Neural progenitor cell (in vitro differentiated cells): ENCODE data around the gene FANCM.

Experiments
- EZH2 ChIP-seq: fragments of 200-600 bp; sonication (generic); IDR thresholded peaks from 2 replicates; pipeline ENCODE4 v1.6.1; 2017; ENCODE audit warnings: antibody characterized with exemption, mild to moderate bottlenecking, moderate library complexity
- TF ChIP-seq, protein P1 (sequence below): fragments of 200-600 bp; sonication (generic); IDR thresholded peaks from 2 replicates; pipeline ENCODE4 v1.5.1; 2017; ENCODE audit warnings: antibody characterized with exemption, mild to moderate bottlenecking

DNA sequence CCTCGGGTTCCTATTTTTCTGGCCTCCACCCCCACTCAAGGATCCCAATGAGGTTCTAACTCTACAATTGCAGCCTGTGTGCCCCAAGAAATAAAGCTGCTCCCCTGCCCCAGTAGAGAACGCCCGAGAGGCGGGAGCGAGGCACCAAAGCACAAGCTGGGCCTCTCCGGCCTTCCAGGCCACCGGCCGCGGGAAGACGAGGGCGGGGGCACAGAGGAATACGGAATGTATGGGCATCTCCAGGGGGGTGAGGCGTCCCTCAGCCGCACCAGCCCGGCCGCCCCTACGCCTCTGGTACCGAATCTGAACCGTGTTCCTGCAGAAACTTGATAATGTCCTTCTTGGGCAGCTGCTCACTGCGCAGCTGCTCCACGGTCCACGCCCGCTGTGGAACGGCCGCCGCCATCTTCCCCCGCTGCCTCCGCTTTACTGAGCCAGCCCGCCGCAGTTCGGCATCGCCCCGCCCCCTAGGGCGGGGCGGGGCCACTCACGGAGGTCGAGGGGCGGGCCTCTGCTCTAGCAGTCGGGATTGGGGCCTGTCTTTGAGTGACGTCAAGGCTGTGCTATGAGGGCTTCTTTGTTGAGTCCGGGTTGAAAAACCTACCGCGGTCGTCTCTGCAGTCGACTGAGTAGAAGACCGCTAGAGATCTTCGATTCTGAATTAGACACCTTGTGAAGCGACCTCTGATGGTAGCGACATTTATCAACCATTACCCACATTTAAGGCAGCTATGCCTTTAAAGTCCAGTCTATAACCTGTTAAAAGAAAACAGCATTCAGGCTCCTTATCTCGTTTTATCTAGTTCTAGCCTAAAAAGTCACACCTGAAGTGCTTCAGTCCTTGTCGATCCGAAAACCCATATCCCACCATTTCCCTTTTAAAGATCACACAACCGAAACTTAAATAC is 1.4 kb upstream of the FANCM start, which contains the start of gene FKBP3:
- TF ChIP-seq, protein P1, sequence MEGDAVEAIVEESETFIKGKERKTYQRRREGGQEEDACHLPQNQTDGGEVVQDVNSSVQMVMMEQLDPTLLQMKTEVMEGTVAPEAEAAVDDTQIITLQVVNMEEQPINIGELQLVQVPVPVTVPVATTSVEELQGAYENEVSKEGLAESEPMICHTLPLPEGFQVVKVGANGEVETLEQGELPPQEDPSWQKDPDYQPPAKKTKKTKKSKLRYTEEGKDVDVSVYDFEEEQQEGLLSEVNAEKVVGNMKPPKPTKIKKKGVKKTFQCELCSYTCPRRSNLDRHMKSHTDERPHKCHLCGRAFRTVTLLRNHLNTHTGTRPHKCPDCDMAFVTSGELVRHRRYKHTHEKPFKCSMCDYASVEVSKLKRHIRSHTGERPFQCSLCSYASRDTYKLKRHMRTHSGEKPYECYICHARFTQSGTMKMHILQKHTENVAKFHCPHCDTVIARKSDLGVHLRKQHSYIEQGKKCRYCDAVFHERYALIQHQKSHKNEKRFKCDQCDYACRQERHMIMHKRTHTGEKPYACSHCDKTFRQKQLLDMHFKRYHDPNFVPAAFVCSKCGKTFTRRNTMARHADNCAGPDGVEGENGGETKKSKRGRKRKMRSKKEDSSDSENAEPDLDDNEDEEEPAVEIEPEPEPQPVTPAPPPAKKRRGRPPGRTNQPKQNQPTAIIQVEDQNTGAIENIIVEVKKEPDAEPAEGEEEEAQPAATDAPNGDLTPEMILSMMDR: peak; percentile 46
- no peak for TF ChIP-seq EZH2
